ENCODE results near the gene SLC26A8. TPM values are rescaled to one million over a fixed set of nuclear protein-coding genes. Genes with fewer than 3 reads are reported as not detected.
A peak's percentile ranks its signal among the peaks of the same experiment; 100 is the strongest.

The SLC26A8 gene
- total and polyA plus RNA-seq, 4 donors = 0.03 to 0.33 (median 0.18) TPM

GRCh38 chr6:35903679-35904078 is 120.8 kb downstream of the SLC26A8 start:
- H3K27ac ChIP-seq (ENCODE audit: low read depth in 1 of 2, low read length in 2 of 2) = no peak overlapping the region
- H3K9ac ChIP-seq (ENCODE audit: low read depth in 1 of 2, low read length in 2 of 2) = no peak overlapping the region
- peaks cover 0 to 2% (median under 1%) of the 10 kb centered on the region in 4 donors for H3K36me3 ChIP-seq (ENCODE audit: control insufficient read depth in 4 of 4, insufficient read depth in 3 of 4, low read depth in 1 of 4, low read length in 3 of 4)
- H3K9me3 ChIP-seq (ENCODE audit: control insufficient read depth in 4 of 4, low read length in 3 of 4) = peaks cover 0 to under 1% (median 0%) of the 10 kb centered on the region in 4 donors
- no peak overlapping the region for H3K4me3 ChIP-seq (ENCODE audit: low read depth in 1 of 3, low read length in 3 of 3)
- no peaks in the 10 kb centered on the region for H3K4me1 ChIP-seq (ENCODE audit: control insufficient read depth in 4 of 4, insufficient read depth in 4 of 4, low read length in 3 of 4)
- no peak for DNase-seq (ENCODE audit: low spot score)
- 66% methylated on average over 4 of the region's 4 CpGs for WGBS
- H3K27me3 ChIP-seq (ENCODE audit: control insufficient read depth in 4 of 4, insufficient read depth in 4 of 4, low read length in 3 of 4) = no peaks in the 10 kb centered on the region
- TF ChIP-seq EGR1 (IDR thresholded peaks at IDR 0.05; ENCODE audit: low read depth in 2 of 2) = no peak
- TF ChIP-seq ZBTB33 (IDR thresholded peaks at IDR 0.05) = peak; percentile 17
- no peak for TF ChIP-seq SP1 (IDR thresholded peaks at IDR 0.05)
- no peak for TF ChIP-seq JUND (IDR thresholded peaks at IDR 0.05)
- no peak for TF ChIP-seq ATF3 (IDR thresholded peaks at IDR 0.05)
- no peak for TF ChIP-seq REST (IDR thresholded peaks at IDR 0.05)
- peak; percentile 15 for TF ChIP-seq MAX (IDR thresholded peaks at IDR 0.05)
- TF ChIP-seq GABPA (IDR thresholded peaks at IDR 0.05 in 1 of 2, conservative IDR thresholded peaks at IDR 0.05 in 1 of 2) = no peak
- no peak for TF ChIP-seq RAD21 (IDR thresholded peaks at IDR 0.05)
- TF ChIP-seq HNF4G (IDR thresholded peaks at IDR 0.05) = peak; percentile 18
- TF ChIP-seq TAF1 (conservative IDR thresholded peaks at IDR 0.05) = no peak
- TF ChIP-seq NR2F2 (IDR thresholded peaks at IDR 0.05) = peak; percentile 21
- TF ChIP-seq RXRA (IDR thresholded peaks at IDR 0.05) = peak; percentile 27 to 70
- no peak for TF ChIP-seq CTCF (IDR thresholded peaks at IDR 0.05; ENCODE audit: low read depth, low read length, missing input control)
- TF ChIP-seq HNF4A (conservative IDR thresholded peaks at IDR 0.05) = peak; percentile 74 to 88
- no peak for TF ChIP-seq FOXA1 (IDR thresholded peaks at IDR 0.05)
- TF ChIP-seq FOXA2 (IDR thresholded peaks at IDR 0.05) = no peak
- TF ChIP-seq YY1 (IDR thresholded peaks at IDR 0.05) = peak; percentile 27

Data from liver (tissue), 9 donors.